Nephron (organoid): ENCODE measurements around the gene MIEN1.

ENCODE experiments used
- H3K27ac Mint-ChIP-seq, 3 experiments: 2 replicates each; pipeline ENCODE4 v1.8.0; 2020; ENCODE audit warnings: mixed read lengths in 3 of 3, mild to moderate bottlenecking in 2 of 3, moderate library complexity in 1 of 3
- H3K27me3 Mint-ChIP-seq: 2 replicates; pipeline ENCODE4 v1.8.0; 2021; ENCODE audit warnings: low read depth, mild to moderate bottlenecking, moderate library complexity, mixed read lengths
- H3K36me3 Mint-ChIP-seq: 2 replicates; pipeline ENCODE4 v1.8.0; 2020; ENCODE audit warnings: low read depth, mixed read lengths
- H3K4me1 Mint-ChIP-seq: 2 replicates; pipeline ENCODE4 v1.8.0; 2020; ENCODE audit warnings: mixed read lengths
- H3K4me3 Mint-ChIP-seq, 3 experiments: 2 replicates each; pipeline ENCODE4 v1.8.0; 2020; ENCODE audit warnings: mild to moderate bottlenecking in 3 of 3, mixed read lengths in 3 of 3, moderate library complexity in 2 of 3
- H3K9me3 Mint-ChIP-seq: 2 replicates; pipeline ENCODE4 v1.8.0; 2020; ENCODE audit warnings: mixed read lengths
- TF ChIP-seq, protein P1 (sequence below), 3 experiments: fragments of 200-600 bp; sonication (generic); IDR thresholded peaks; one replicate each; pipeline ENCODE4 v1.5.0; 2021; ENCODE audit warnings: antibody characterized with exemption in 3 of 3; ENCODE audit not compliant: unreplicated experiment in 3 of 3

MIEN1 gene

DNA sequence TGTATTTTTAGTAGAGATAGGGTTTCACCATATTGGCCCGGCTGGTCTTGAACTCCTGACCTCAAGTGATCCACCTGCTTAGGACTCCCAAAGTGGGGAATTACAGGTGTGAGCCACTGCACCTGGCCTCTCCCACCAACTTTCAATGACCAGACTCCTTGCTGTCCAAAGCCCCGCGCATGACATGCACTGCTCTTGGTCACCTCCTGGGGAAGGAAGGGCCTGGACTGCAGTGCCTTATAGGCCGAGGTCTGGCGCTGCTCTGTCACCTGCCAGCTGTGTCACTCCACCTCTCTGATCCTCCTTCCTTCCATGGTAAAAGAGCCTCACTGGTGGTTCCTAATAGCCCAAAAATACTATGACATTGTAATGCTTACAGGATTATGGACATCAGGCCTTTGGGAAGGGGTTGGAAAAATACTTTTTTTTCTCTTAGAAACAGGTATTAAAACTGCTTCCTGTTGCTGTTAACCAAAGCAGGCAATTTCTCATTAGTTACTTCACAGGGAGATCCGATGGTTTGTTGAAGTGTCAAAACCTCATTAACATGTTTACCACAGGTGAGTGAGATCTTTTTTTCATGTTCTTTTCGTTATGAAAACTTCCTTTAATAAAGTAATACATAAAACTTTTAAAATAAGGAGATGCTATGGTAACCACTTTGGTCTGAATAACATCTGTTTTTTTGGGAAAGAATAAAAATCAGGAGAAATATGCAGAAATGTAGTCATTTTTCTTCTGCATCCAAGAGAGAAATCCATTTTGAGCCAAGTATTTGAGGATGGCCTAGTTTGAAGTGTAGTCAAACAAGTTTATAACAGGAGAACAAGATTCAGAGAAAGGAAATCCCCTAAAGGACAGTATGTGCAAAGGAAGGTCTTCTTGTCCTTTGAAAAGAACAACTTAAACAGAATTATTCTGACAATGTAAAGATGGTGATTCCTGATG, 42.9 kb upstream of the MIEN1 start:
- no peak overlapping the region for H3K4me3 Mint-ChIP-seq
- TF ChIP-seq, protein P1, sequence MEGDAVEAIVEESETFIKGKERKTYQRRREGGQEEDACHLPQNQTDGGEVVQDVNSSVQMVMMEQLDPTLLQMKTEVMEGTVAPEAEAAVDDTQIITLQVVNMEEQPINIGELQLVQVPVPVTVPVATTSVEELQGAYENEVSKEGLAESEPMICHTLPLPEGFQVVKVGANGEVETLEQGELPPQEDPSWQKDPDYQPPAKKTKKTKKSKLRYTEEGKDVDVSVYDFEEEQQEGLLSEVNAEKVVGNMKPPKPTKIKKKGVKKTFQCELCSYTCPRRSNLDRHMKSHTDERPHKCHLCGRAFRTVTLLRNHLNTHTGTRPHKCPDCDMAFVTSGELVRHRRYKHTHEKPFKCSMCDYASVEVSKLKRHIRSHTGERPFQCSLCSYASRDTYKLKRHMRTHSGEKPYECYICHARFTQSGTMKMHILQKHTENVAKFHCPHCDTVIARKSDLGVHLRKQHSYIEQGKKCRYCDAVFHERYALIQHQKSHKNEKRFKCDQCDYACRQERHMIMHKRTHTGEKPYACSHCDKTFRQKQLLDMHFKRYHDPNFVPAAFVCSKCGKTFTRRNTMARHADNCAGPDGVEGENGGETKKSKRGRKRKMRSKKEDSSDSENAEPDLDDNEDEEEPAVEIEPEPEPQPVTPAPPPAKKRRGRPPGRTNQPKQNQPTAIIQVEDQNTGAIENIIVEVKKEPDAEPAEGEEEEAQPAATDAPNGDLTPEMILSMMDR (IDR thresholded peaks at IDR 0.05; ENCODE audit: unreplicated experiment in 3 of 3): no peak
- H3K27ac Mint-ChIP-seq: no peak overlapping the region
- H3K27me3 Mint-ChIP-seq: peaks cover 18% of the 10 kb centered on the region
- no peaks in the 10 kb centered on the region for H3K9me3 Mint-ChIP-seq
- H3K4me1 Mint-ChIP-seq: peaks cover 4% of the 10 kb centered on the region
- H3K36me3 Mint-ChIP-seq: no peaks in the 10 kb centered on the region

DNA sequence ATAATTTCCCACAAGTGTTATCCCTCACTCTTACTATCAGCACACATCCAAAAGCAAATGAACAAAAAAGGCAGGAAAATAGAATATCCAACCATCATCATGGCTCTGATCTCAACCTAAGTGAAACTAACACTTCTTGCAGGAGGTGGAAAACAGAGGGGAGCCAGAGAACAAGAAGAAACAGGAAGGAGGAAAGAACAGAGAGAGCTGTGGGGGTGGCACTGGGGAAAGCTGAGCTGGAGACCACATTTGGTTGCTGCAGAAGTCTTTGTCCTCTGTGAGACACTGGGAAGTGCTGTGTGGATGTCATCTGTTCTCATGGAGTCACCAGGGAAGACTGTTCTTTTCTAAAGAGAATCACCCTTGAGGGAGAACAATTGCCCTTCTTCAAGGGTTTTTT, 42.1 kb upstream of the MIEN1 start:
- Mint-ChIP-seq H3K9me3 (no peaks in the 10 kb centered on the region), H3K27me3 (peaks cover 13% of the 10 kb centered on the region), H3K36me3 (no peaks in the 10 kb centered on the region), H3K4me1 (peaks cover 4% of the 10 kb centered on the region), H3K27ac (no peak overlapping the region), H3K4me3 (no peak overlapping the region)
- TF ChIP-seq, protein P1 (IDR thresholded peaks at IDR 0.05; ENCODE audit: unreplicated experiment in 3 of 3): no peak

DNA sequence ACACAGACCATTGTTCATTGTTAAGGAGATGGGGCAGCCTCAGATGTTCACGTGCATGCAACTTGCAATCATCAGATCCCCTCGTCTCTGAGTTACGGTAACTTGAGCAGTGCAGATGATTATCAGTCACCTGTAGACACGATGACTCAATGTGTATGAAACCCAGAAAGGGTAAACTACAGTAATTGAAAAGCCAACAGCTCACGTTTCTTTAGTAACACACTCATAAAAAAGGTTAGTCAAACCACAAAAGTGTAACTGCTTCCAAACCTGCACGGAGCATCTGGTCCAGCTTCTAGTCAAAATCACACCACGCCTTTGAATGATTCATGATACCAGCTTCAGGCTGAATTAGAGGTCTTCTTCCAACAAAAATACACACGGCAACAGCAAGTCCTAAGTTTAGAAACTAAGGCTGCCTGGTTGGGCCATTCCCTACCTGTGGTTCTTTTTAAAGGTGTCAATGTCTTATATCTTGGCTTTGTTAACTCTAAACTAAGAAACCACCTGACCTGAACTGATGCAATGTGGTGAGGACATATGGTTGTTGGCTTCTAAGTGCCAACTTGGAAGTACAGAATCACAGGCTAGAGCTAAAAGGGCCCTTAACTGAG, 39.7 kb upstream of the MIEN1 start:
- H3K36me3 Mint-ChIP-seq: no peaks in the 10 kb centered on the region
- H3K9me3 Mint-ChIP-seq: no peaks in the 10 kb centered on the region
- H3K27me3 Mint-ChIP-seq: peaks cover 16% of the 10 kb centered on the region
- peaks cover 4% of the 10 kb centered on the region for H3K4me1 Mint-ChIP-seq
- TF ChIP-seq, protein P1 (IDR thresholded peaks at IDR 0.05; ENCODE audit: unreplicated experiment in 3 of 3): no peak
- no peak overlapping the region for H3K4me3 Mint-ChIP-seq
- no peak overlapping the region for H3K27ac Mint-ChIP-seq

DNA sequence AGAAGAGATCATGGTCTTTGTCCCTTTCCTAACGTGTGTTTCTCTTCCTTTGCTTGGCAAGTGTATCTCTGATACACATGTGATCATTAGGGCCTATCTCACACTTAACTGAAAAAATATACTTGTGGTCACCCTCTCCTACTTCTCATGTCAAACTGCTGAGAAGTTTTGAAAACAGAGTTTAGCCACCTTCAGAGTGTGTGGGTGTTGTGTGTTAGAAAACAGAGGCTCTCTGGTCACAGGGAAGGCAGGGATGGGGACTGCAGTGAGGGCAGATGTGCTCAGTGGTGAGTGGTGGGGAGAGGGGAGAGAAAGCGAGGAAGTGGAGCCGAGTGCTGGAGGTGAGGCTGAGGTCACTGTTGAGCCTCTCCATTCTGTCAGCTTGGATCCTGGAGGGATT, 36.8 kb upstream of the MIEN1 start:
- no peak overlapping the region for H3K27ac Mint-ChIP-seq
- H3K9me3 Mint-ChIP-seq: no peaks in the 10 kb centered on the region
- no peak overlapping the region for H3K4me3 Mint-ChIP-seq
- H3K36me3 Mint-ChIP-seq: no peaks in the 10 kb centered on the region
- TF ChIP-seq, protein P1 (IDR thresholded peaks at IDR 0.05; ENCODE audit: unreplicated experiment in 3 of 3): no peak
- peaks cover 11% of the 10 kb centered on the region for H3K27me3 Mint-ChIP-seq
- peaks cover 9% of the 10 kb centered on the region for H3K4me1 Mint-ChIP-seq

DNA sequence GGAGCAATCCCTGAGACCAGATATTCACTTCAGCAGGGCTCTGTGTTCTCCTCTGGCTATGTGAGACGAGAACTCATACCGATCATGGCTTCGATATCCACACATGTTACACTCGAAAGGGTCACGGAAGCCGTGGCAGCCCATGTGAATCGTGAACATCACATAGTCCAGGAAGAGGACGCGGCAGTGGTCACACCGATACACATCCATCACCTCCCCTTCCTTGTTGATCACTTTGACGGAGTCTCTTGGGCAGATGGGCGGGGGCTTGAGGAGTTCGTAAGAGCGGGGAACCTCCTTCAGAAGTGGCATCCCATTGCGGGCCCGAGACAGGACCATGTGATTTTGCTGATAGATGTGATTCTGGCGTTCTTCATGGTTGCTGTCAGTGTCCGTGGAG, 35.4 kb upstream of the MIEN1 start:
- TF ChIP-seq, protein P1 (IDR thresholded peaks at IDR 0.05; ENCODE audit: unreplicated experiment in 3 of 3): no peak
- H3K9me3 Mint-ChIP-seq: no peaks in the 10 kb centered on the region

More for the DNA sequence above, 35.4 kb upstream of the MIEN1 start:
- Mint-ChIP-seq H3K27ac (no peak overlapping the region), H3K36me3 (no peaks in the 10 kb centered on the region), H3K4me1 (peaks cover 9% of the 10 kb centered on the region), H3K27me3 (peaks cover 14% of the 10 kb centered on the region), H3K4me3 (no peak overlapping the region)
